ENCODE measurements around the gene CRIP3. TPM values are rescaled to one million over a fixed set of nuclear protein-coding genes. Genes with fewer than 3 reads are reported as not detected.
A peak's percentile ranks its signal among the peaks of the same experiment; 100 is the strongest.
"Not testable (repeated sequence)": the region's sequence is repeated elsewhere in the genome, so short reads cannot be mapped to it uniquely, and the experiment has no call there.

CRIP3 gene, protein sequence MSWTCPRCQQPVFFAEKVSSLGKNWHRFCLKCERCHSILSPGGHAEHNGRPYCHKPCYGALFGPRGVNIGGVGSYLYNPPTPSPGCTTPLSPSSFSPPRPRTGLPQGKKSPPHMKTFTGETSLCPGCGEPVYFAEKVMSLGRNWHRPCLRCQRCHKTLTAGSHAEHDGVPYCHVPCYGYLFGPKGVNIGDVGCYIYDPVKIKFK
- not detected in 2 replicates for total RNA-seq (2014; rRNA removed; shearing (Covaris generic))

DNA sequence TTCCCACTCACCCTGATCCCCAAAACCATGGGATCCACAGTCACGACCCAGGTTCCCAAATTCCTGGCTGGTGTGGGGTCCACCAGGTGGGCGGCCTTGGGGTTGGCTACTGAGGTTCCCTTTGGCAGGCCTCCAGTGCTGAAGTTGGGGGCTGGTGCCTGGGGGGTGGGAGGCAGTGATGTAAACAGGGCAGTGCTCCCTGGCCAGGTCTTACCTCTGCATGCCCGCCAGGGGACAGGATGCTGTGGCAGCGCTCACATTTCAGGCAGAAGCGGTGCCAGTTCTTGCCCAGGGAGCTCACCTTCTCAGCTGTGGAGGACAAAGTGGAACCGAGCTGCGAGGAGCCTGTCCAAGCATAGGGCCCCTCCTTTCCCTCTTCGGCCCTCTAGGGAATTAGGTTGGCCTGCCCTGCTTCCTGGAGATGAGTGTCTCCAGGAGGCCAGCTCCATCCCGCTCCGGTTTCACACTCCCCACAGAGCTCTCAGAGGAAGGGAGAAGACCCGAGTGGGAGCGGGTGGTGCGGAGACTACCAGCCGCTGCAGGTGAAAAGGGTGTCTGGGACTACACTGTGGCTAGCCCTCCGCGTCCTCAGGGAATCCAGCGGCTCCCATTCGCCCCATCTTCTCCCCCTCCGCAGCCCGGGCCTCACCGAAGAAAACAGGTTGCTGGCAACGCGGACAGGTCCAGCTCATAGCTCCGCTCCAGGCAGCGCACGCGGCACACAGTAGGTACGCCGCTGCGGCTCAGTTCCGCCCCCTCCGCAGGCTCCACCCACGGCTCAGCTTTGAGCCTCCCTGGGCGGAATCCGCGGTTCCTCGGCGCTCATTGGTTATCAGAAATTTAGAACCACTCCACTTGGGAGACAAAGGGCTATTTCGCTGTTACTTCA lies at the start of gene CRIP3:
Gene CRIP3 (minus strand): TSS at position 726 of the 889 bp plus-strand sequence. CDS start 34 bp downstream, at position 692.
- peak; percentile 31 for DNase-seq (ENCODE audit: low read depth)

DNA sequence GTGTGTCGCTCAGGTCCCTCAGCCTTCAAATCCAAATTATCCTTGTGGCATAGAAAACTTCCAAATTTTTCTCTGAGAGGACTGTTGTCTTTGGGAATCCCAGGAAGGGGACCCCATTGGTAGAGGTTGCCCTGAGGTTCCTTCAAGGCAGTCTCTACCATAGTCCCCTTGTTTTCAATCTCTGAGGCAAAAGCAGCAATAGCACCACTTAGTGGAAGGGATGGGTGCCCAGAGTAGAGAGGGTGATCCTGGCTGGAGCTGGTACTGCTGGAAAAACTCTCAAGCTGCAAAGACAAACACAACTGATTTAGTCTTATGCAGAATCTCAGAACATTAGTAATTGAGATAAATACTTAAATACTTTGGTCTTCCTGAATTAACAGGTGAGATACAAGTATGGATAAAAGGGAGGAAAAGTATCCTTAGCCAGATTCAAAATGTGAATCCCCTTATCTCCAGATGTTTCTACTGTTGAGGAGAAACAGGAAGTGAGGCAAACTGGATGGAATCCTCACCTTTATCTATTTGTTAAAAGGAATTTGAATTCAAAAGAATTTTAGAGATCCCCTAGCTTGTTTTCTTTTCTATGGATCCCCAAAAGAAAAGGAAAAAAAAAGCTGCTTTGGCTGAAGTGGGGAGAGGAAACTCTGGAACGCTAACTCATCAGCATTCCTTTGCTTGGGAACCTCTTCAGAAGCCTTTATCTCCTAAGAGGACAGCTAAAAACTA lies 47.4 kb upstream of the CRIP3 start:
- no peak for DNase-seq (ENCODE audit: low read depth)

DNA sequence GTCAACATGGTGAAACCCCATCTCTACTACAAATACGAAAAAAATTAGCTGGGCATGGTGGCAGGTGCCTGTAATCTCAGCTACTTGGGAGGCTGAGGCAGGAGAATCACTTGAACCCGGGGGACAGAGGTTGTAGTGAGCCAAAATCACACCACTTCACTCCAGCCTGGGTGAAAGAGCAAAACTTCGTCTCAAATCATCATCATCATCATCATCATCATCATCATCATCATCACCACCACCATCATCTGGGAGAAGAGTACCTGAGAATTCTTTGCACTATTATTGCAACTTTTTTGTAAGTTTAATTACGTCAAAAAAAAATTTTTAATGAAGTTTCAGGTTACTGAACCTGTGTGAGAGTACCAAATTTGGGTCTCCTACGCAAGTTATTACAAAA lies 43.3 kb upstream of the CRIP3 start:
- not testable (repeated sequence) for DNase-seq (ENCODE audit: low read depth)

DNA sequence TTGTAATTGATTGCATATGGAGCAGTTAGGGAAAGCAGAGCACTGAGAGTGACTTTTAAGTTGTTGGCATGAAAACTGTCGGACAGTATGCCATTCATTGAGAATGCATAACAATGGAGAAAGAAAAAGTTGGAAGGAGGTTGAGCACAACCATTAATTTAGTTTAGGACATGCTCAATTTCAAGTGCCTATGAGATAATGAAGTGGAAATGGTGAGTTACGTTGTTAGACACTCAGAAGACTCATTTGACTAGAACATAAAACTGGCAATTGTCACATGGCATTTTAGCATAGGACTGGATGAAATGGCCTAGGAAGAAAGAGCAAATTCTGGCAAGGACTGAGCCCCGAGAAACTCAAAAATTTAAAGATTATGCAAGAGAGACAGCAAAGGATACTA lies 38.8 kb upstream of the CRIP3 start:
- no peak for DNase-seq (ENCODE audit: low read depth)

DNA sequence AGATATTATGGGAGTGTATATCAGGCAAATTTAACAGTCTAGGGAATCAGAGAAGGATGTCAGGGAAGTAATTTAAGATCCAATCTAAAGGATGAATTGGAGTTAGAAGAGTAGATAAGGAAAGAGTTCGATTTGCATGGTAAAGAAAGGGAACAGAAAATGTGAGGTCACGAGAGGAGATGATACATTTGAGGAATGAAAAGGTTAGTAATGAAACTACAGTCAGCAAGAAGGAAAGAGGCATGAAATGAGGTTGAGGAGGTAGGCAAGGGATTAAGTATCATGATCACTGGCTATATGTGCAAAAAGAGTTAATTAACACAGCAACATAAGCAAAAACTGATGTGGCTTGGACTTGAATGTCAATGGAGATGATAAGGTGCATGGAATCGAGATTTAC lies 38.4 kb upstream of the CRIP3 start:
- DNase-seq (ENCODE audit: low read depth) = no peak

DNA sequence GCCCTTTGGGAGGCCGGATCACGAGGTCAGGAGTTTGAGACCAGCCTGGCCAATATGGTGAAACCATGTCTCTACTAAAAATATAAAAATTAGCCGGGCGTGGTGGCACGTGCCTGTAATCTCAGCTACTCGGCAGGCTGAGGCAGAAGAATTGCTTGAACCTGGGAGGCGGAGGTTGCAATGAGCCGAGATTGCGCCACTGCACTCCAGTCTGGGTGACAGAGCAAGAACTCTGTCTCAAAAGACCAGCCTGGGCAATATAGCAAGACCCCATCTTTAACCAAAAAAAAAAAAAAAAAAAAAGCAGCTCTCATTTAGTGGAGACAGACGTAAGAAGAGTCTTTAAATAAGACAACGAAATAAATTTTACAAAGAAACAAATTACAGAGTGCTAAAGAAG lies 37.6 kb upstream of the CRIP3 start:
- not testable (repeated sequence) for DNase-seq (ENCODE audit: low read depth)

DNA sequence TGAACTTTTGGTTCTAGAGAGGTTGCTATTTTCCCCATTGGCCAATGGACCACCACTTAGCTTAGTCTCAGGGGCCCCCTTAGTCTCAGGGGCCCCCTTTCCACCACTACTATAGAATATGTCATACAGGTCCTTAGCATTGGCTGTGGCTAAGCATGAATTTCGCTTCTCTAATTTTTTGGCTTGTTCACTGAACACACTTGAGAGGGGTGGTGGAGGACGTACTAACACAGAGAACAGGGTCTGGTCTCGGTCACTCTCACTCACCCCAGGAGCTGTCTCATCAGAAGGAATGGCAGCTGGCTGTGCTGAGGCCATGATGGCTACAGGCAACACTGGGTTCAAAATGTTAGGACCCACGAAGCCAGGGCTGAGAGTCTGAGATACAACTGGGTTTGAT lies 30.5 kb upstream of the CRIP3 start:
- no peak for DNase-seq (ENCODE audit: low read depth)

DNA sequence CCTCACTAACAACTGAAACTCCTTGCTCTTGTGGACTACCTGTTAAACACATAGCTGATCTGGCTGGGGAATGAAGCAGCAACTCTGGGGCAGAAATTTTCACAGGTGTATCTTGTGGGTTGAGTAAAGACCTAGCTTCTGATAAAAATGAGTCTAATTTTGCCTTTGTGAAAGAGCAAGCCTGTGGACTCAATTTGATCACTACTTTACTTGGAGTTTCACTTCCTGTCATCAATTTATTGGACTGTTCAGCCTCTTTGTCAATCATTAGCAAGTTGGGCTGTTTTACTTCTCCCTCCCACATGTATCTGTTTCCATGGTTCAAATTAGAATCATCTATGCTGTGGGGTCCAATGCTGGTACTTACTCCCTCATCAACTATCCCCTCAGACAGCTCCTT lies 29.6 kb upstream of the CRIP3 start:
- no peak for DNase-seq (ENCODE audit: low read depth)

DNA sequence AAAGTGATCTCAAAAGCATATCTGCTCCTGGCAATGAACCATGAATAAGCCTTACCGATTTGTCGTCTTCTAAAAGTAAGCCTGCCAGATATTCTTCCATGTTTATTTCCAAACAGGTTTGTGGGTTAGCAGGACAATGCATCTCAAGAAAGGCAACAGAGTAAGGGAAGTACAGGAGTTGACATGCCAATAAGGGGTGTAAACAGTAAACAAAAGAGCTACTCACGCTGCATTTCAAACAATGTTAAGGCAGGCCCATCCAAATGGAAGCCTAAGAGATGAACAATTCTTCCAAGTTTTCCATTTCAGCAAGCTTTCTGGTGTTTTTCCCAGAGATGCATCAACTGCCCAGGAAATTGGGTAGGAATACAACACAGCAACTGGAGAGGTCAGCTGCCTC lies 27.8 kb upstream of the CRIP3 start:
- no peak for DNase-seq (ENCODE audit: low read depth)

DNA sequence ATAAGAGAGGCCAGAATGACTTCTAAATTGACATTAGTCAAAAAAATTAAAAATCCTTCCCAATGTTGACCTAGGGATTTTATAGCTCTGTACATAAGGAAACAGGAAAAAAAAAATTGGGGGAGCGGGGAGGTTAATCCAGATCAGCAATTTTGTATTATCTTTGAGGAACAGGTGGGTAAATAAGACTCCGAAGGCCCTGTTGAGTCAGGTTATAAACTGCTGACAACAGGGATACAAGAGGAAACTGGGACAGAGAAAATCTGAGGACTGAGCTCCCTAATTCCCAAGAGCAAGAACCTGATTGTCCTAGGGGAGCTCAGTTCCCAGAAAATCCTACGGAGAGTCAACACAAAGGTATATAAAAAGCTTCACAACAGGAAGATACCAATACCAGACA lies 26.8 kb upstream of the CRIP3 start:
- no peak for DNase-seq (ENCODE audit: low read depth)

DNA sequence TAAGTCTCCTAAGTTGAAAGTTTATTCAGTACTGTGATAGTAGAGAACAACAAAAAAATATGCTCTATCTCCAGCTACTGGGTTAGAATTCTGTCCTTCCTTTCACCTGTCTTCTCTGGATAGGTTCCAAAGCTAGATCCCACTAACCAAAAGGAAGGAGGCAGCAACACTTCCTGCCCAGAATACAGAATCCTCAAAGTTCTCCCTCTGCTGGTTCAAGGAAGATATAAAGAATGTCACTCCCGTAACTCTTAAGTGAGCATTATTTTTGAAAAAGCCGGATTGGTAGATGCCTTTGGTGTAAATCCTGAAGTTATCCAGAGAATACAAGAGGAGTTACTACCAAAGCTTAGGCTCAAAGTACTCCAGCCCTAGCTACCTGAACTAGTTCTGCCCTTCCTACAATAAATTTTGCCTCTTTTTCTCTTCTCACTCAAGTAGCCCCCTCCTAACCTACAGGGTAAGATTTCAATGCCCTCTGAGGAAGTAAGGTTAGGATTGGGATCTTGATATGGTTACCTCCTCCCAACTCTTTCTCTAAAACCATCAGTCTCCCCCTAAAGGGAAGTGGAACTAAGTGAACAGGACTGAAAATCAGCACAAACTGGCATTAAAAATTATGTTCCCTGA lies 26.0 kb upstream of the CRIP3 start:
- peak; percentile 57 for DNase-seq (ENCODE audit: low read depth)

DNA sequence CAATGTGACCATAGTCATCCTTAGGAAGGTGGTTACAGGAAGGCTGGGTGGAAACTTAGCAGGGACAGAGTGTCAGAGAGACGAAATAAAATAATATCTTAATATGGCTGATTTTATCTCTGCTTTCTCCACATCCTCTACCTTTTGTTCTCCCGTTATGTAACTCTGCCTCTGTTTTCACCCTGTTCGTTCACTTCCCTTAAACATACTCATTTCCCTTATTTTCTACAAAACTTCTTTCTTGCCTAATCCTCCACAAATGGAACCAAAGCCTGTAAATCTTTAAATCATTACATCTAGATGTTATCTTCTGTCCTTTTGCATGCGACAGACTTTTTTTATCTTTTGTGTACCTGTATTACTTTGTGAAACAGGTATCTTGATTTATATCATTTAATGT lies 23.3 kb upstream of the CRIP3 start:
- DNase-seq (ENCODE audit: low read depth) = no peak

DNA sequence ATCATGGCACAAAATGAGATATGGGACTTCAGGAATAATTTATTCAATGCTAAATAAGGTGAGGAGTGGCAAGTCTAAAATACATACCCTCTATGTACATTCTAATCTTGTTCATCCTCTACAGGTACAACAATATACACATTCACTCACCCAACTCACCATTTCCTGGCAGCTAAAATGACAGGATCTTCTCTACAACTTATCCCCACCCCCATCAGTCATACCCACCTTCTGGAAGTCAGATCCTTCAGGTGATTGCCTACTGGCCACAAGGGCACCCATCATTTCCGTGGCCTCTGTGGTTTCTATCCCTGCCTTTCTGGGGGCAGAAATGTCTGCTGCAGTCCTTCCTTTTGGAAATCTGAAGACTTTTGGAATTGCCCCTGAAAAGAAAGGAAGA lies 22.8 kb upstream of the CRIP3 start:
- no peak for DNase-seq (ENCODE audit: low read depth)

DNA sequence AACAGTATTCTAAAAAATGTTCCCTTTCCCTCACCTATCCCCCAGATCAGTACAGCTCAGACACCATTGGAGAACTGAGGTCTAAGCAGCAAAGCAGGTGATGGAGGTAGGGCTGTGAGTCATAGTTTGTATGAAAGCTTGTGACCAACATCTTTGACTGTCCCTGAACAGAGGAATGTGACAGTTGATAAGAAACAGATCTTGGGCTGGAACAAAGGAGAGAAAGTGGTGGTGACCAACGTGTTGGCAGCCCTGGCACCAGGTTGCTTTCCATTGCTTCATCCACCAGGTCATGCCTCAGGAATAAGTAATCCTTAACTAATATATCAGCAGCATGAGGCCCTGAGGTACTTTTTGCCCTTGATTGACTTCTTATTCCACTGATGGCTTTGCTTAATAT lies 19.9 kb upstream of the CRIP3 start:
- no peak for DNase-seq (ENCODE audit: low read depth)

DNA sequence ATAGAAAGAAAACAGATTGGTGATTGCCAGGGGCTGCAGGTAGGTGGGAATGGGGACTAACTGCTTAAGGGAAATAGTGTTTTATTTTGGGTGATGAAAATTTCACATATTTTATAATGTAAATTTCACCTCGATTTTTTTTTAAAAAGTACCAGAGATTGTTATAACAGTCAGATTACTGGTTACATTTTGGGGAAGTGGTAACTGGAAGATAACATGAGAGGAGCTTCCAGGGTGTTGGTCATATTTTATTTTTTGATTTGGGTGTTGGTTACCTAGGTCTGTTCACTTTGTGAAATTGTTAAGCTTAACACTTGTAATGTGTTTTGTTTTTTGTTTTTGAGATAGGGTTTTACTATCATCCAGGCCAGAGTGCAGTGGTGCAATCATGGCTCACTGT lies 17.2 kb upstream of the CRIP3 start:
- no peak for DNase-seq (ENCODE audit: low read depth)

DNA sequence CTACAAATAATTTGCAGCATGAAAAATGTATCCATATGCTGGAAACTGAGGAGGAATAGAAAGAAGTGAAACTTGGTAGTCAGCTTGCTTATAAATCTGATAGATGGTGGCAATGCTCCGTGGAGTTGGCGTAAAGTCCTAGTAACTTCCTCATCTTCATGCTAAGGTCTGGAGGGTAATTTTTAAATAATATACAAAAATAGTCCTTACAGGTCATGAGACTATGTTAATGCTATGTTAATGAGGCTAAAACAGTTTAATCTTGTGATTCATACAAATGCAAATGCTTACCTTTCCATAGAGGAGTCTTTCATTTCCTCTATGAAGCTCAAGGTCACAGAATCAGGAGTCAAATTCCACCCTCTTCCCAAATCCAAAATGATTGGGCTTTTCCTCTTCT lies 9.4 kb upstream of the CRIP3 start:
- no peak for DNase-seq (ENCODE audit: low read depth)

DNA sequence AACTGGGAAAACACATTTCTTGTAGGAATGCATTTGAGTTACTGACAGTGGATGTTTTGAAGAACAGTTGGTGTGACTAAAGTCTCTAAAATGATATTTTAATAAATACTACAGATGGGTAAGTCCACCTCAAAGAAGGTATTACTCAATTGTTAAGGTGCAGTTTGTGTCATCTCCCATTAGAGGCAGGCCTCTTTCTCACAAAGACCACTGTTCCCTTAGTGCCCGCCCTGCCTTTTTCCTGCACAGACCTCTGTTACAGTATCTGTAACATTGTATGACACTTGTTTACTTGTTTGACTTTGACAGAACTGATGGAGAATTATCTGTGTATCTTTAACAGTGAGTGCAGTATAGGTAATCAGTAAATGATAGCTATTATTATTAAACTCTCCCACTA lies 5.2 kb upstream of the CRIP3 start:
- no peak for DNase-seq (ENCODE audit: low read depth)

DNA sequence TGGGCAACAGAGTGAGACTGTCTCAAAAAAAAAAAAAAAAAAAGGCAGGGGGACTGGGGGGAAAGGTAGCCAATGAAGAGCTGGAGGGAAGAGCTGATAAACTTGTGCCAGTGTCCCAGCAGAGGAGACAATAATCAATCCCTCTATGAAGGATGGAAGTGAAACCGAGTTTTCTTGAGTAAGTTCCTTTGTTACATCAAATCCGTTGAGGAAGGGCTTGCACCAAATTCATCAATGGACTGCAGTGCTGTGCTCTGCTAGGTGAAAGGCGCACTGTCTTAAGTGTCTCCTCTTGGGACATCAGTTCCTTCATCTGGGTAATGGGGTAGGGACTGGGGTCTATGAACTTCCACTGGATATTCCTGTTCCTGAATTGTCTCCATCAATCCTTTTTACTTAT lies 3.0 kb upstream of the CRIP3 start:
- DNase-seq (ENCODE audit: low read depth) = no peak

DNA sequence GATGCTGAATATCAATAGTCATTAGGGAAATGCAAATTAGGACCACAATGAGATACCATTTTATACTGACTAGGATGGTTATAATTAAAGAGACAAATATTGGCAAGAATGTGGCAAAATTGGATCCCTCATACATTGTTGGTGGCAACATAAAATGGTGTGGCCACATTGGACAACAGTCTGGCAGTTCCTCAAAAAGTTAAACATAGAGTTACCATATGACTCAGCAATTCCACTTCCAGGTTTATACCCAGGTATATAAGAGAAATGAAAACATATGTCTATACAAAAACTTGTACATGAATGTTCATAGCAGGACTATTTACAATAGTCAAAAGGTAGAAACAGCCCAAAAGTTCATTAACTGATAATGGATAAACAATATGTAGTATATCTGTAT lies 2.0 kb upstream of the CRIP3 start:
- DNase-seq (ENCODE audit: low read depth) = no peak

DNA sequence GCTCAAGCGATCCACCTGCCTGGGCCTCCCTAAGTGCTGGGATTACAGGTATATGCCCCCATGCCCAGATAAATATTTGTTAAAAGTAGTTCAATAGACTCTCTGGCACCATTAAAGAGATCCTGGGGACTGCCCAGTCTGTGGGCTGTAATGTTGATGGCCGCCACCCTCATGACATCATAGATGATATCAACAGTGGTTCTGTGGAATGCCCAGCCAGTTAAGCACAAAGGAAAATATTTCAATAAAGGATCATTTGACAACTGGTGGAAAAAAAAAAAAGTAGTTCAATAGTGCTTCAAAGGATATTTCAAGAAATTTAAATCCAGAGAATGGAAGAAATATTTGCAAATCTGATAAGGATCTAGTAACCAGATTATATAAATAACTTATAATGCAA lies 1.5 kb upstream of the CRIP3 start:
- no peak for DNase-seq (ENCODE audit: low read depth)

DNA sequence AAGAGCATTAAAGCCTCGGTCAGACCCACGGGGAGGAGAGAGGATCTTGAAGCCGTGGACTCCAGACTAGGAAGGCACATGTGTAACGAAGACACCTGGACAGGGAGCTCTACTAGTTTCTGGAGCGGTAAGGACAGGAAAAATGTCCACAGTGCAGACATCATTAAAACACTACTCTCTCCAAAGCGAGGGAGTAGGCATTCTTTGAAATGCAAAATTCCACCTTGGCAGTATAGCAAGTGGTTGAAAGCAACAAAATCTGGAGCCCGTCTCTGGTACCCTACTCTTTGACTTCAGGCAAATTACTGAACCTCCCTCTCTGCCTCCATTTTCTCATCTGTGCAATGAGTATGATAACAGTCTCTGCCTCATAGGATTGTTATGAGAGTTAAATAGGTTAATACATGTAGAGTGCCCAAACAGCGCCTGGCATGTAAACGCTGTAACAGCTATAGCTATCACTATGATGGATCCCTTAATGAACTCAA lies 408 bp upstream of the CRIP3 start:
- no peak for DNase-seq (ENCODE audit: low read depth)

DNA sequence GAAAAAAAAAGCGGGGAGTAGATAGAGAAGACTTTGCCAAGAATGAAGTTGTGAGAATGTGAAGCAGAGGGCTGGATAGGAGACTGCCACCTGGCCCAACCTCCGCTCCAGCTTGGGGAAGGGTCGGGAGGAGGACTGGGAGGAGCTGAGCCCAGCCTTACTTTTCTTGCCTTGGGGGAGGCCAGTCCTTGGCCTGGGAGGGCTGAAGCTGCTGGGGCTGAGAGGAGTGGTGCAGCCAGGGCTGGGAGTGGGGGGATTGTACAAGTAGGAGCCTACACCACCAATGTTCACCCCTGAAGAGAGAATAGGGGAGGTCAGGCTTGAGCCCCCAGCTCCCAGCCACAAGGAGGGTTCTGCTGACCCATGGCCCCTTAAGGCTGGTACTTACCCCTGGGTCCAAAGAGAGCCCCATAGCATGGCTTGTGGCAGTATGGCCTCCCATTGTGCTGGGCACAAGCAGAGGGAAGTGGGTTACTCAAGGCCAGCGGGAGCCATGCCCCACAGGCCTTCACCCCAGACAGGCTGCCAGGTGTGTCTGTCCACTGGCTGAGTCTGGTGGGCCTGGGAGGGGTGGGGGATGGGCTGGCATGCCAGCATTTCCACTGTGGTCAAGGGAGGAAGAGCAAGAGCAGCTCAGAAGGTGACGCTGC lies 1.1 kb downstream of the CRIP3 start:
- no peak for DNase-seq (ENCODE audit: low read depth)

All from RPMI7951 (cell line).